K562 (cell line): ENCODE data around the gene SMG6. TPM values are rescaled to one million over a fixed set of nuclear protein-coding genes. Genes with fewer than 3 reads are reported as not detected.
"Not testable (repeated sequence)": the region's sequence is repeated elsewhere in the genome, so short reads cannot be mapped to it uniquely, and the experiment has no call there.

Experiments used
- ATAC-seq: fragments of 200-7000 bp; cut with Tn5 transposase; 3 replicates; pipeline ENCODE4 v1.9.1; 2020; ENCODE audit warnings: moderate library complexity
- BruUV-seq: library from RNA; stranded (reverse); fragments of 400-500 nt; replicated peaks from 2 replicates; lab custom pipeline; 2021; lab: Mats Ljungman, UMichigan
- CTCF ChIA-PET: fragments of 300-600 bp; formaldehyde crosslinking; extraction: SDS; loops from one replicate; lab custom pipeline; 2021; ENCODE audit warnings: low intra/inter-chr PET ratio; lab: Yijun Ruan, JAX
- POLR2A ChIA-PET: fragments of 300-600, 350-650 bp; sonication (Branson Sonifier 250); formaldehyde crosslinking; extraction: SDS; loops from one replicate; lab custom pipeline; 2021; ENCODE audit warnings: antibody characterized with exemption, inconsistent platforms; lab: Yijun Ruan, JAX
- DNase-seq, 4 experiments: peaks; one replicate each; pipeline versions ENCODE4 v3.0.0 to v3.0.0-alpha.2; 2011 to 2018; ENCODE audit warnings: low spot score in 3 of 4, mixed read lengths in 3 of 4; ENCODE audit errors: extremely low read depth in 1 of 4
- FAIRE-seq: peaks from 2 replicates; lab custom pipeline; 2011; peaks lifted over from hg19 to GRCh38; lab: Jason Lieb, UNC
- H2AFZ ChIP-seq: 2 replicates; pipeline ENCODE4 v1.6.0; 2011; ENCODE audit warnings: low read depth, low read length, control low read depth, inconsistent platforms
- H3K27ac ChIP-seq: fragments of 200-600 bp; 3 replicates; pipeline ENCODE4 v1.8.0; 2011; ENCODE audit warnings: low read depth, mild to moderate bottlenecking, control low read depth, inconsistent platforms, low read length, moderate library complexity, mixed read lengths; ENCODE audit errors: extremely low read depth
- H3K27me3 ChIP-seq, 2 experiments: fragments of 300-600 bp in 1 of 2; 2 replicates in 1 of 2; 3 replicates in 1 of 2; pipeline versions ENCODE4 v1.6.0 to v1.8.0; 2011; ENCODE audit warnings: inconsistent platforms in 2 of 2, low read length in 2 of 2, mild to moderate bottlenecking in 1 of 2, mixed read lengths in 1 of 2, moderate library complexity in 1 of 2; ENCODE audit not compliant: control insufficient read depth in 2 of 2, insufficient read depth in 2 of 2
- H3K36me3 ChIP-seq: fragments of 300-600 bp; 3 replicates; pipeline ENCODE4 v1.8.0; 2011; ENCODE audit warnings: mild to moderate bottlenecking, low read length, inconsistent platforms; ENCODE audit not compliant: control insufficient read depth, insufficient read depth
- H3K4me1 ChIP-seq, 2 experiments: fragments of 200-600 bp in 1 of 2; replicated peaks in 1 of 2; 2 replicates in 1 of 2; 3 replicates in 1 of 2; pipeline versions ENCODE4 v1.5.1 to v1.8.0; 2011; ENCODE audit warnings: inconsistent platforms in 2 of 2, low read length in 2 of 2, mild to moderate bottlenecking in 1 of 2, mixed read lengths in 1 of 2, moderate library complexity in 1 of 2; ENCODE audit not compliant: control insufficient read depth in 2 of 2, insufficient read depth in 2 of 2
- H3K4me2 ChIP-seq: 2 replicates; pipeline ENCODE4 v1.6.1; 2011; ENCODE audit warnings: low read length, control low read depth, inconsistent platforms, mixed read lengths; ENCODE audit not compliant: insufficient read depth
- H3K4me3 ChIP-seq: fragments of 200-600 bp; sonication (generic), shearing (Covaris generic); 2 replicates; pipeline ENCODE4 v1.5.1; 2016; ENCODE audit warnings: control low read depth, inconsistent platforms
- H3K79me2 ChIP-seq: fragments of 200-600 bp; 3 replicates; pipeline ENCODE4 v1.8.0; 2011; ENCODE audit warnings: low read length, inconsistent platforms; ENCODE audit not compliant: control insufficient read depth, insufficient read depth
- H3K9ac ChIP-seq, 2 experiments: 2 replicates each; pipeline versions ENCODE4 v1.6.0 to v1.6.1; 2011; ENCODE audit warnings: low read depth in 2 of 2, low read length in 2 of 2, control low read depth in 1 of 2, inconsistent platforms in 1 of 2, mild to moderate bottlenecking in 1 of 2, mixed read lengths in 1 of 2; ENCODE audit not compliant: insufficient read depth in 1 of 2
- H3K9me1 ChIP-seq: one replicate; pipeline ENCODE4 v1.6.0; 2011; ENCODE audit warnings: inconsistent platforms, mild to moderate bottlenecking, low read length, moderate library complexity; ENCODE audit not compliant: control insufficient read depth, insufficient read depth
- H3K9me3 ChIP-seq: replicated peaks from 2 replicates; pipeline ENCODE4 v1.5.1; 2011; ENCODE audit warnings: low read depth, low read length, inconsistent platforms; ENCODE audit not compliant: control insufficient read depth, insufficient read depth
- H4K20me1 ChIP-seq: replicated peaks from 2 replicates; pipeline ENCODE4 v1.6.1; 2011; ENCODE audit warnings: low read length, inconsistent platforms, mixed read lengths; ENCODE audit not compliant: control insufficient read depth, insufficient read depth
- NFRKB ChIP-seq: fragments of 450-650 bp; IDR thresholded peaks from 2 replicates; pipeline ENCODE4 v1.6.1; 2016; ENCODE audit warnings: low read depth
- TAF15 ChIP-seq: fragments of 200-400 bp; formaldehyde crosslinking; IDR thresholded peaks from 2 replicates; pipeline ENCODE4 v1.6.1; 2017; ENCODE audit warnings: mild to moderate bottlenecking, low read depth, low read length, moderate library complexity
- TAL1 ChIP-seq: fragments of 450-650 bp; IDR thresholded peaks from 2 replicates; pipeline ENCODE4 v1.6.1; 2016; ENCODE audit warnings: mild to moderate bottlenecking
- WGBS: fragments of 100-300 bp; shearing (Covaris generic); methylation state at CpG from one replicate; pipeline ENCODE4 v1.1.6; 2016; ENCODE audit warnings: low coverage, mixed read lengths; ENCODE audit not compliant: insufficient coverage; ENCODE audit errors: missing lambda C conversion rate; 5-methylcytosine and 5-hydroxymethylcytosine counted together
- in situ Hi-C: fragments of 300-500 bp; cut with MboI; formaldehyde crosslinking; loops from 4 replicates; pipeline ENCODE4 v1.15.0; 2018; ENCODE audit warnings: inconsistent platforms, mixed read lengths
- intact Hi-C: fragments of 100-400 bp; cut with micrococcal nuclease; formaldehyde crosslinking; loops from 2 replicates; pipeline ENCODE4 v1.14.2; 2022
- polyA plus RNA-seq, 8 experiments: library from polyadenylated mRNA; depleted of rRNA in 4 of 8; stranded (reverse) in 5 of 8; unstranded in 3 of 8; fragments of >200 nt; fragmentation: Nextera tagmentation in 2 of 8; fragmentation: Illumina TruSeq in 1 of 8; extraction: Ambion mirVana in 2 of 8; extraction: Trizol in 1 of 8; gene quantifications; 2 replicates each; pipeline versions ENCODE4 v1.2.1 to v1.2.3, GENCODE V29; 2011 to 2014; ENCODE audit warnings: inconsistent platforms in 1 of 8, missing spikeins in 1 of 8
- total RNA-seq, 7 experiments: library from RNA; depleted of rRNA in 6 of 7; stranded (reverse); fragments of >200 nt in 6 of 7; fragmentation: Illumina TruSeq in 2 of 7; extraction: Trizol in 2 of 7; gene quantifications; 2 replicates each; pipeline versions ENCODE4 v1.2.1 to v1.2.3, GENCODE V29; 2011 to 2021; ENCODE audit warnings: low replicate concordance in 1 of 7

The SMG6 gene
- total and polyA plus RNA-seq, 9 of the 15 experiments (the other 6 are each of a cell fraction or from before 2014, with no cell fraction given): 0.44 to 13.9 (median 6.0) TPM

DNA sequence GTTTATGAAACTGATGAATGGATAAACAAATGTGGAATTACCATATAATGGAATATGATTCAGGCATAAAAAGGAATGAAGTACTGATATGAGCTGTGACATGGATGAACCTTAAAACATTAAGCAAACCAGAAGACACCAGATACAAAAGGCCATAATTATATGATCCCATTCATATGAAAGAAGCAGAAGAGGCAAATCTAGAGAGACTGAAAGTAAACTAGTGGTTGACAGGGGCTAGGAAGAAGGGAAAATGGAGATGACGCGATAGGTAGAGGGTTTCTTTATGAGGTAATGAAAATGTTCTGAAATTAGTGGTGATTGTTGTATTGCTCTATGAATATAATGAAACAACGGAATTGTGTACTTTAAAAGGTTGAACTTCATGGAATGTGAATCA lies 160.3 kb downstream of the SMG6 start (continued):
- TF ChIP-seq TAL1 (no peak), TAF15 (no peak)
- TF ChIP-seq, all 486 proteins: peak for 0

DNA sequence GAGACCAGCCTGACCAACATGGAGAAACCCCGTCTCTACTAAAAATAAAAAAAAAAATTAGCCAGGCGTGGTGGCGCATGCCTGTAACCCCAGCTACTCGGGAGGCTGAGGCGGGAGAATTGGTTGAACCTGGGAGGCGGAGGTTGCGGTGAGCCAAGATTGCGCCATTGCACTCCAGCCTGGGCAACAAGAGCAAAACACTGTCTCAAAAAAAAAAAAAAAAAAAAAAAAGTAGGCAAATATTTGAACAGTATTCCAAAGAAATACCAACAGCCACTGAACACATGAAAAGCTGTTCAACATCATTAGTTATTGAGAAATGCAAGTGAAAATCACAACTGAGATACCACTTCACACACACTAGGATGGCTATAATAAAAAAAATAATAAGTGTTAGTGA lies 160.9 kb downstream of the SMG6 start:
- POLR2A ChIA-PET, ATAC-seq, H2AFZ ChIP-seq, H3K27ac ChIP-seq, H4K20me1 ChIP-seq, intact Hi-C loops, H3K27me3 ChIP-seq, H3K9me1 ChIP-seq, H3K36me3 ChIP-seq, H3K4me3 ChIP-seq, H3K9ac ChIP-seq, DNase-seq, in situ Hi-C loops, H3K4me2 ChIP-seq, H3K9me3 ChIP-seq, CTCF ChIA-PET, BruUV-seq, FAIRE-seq, H3K79me2 ChIP-seq: not testable (repeated sequence)
- peaks cover 0 to 15% of the 10 kb centered on the region in 2 experiments; a peak in 3 of 5 replicates for H3K4me1 ChIP-seq
- WGBS: 88% methylated on average over 1 of the region's 8 CpGs

DNA sequence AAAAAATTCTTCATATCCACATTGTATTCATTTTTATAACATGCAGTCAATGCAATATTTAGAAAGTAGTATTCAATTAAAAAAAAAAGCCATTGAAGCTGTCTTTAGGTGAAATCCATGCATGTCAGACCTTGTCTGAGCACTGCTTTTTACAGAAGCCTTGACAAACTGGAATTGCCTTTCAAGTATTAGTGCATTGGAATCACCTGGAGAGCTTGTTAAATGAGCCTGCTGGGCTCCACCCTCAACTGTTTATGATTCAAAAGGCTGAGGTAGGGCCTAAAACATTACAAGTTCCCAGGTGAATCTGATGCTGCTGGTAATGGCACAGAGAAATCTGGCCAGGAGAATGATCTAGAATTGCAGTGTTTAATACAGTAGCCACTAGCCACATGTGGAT lies 162.9 kb downstream of the SMG6 start:
- Histone ChIP-seq H4K20me1 (no peaks in the 10 kb centered on the region), H3K4me1 (peaks cover 9 to 21% of the 10 kb centered on the region in 2 experiments; a peak in 3 of 5 replicates), H3K27me3 (no peaks in the 10 kb centered on the region), H3K9me3 (no peaks in the 10 kb centered on the region), H3K4me2 (no peak overlapping the region), H2AFZ (no peak overlapping the region), H3K27ac (no peak overlapping the region), H3K79me2 (no peaks in the 10 kb centered on the region), H3K9ac (no peak overlapping the region), H3K9me1 (peaks cover 5% of the 10 kb centered on the region), H3K4me3 (no peak overlapping the region), H3K36me3 (0 out of 3 replicates have a peak, but pooled peaks cover 3% of the 10 kb centered on the region)
- ATAC-seq (no peak), DNase-seq (no peak), FAIRE-seq (no peak)
- TF ChIP-seq NFRKB: no peak
- BruUV-seq: no TSS peak
- POLR2A ChIA-PET: interaction anchor here (0.6 to 2.7 kb wide), 2 partner anchors 8 to 262 kb away, joined by 3 to 6 read pairs; no protein-coding TSS in a partner anchor
- intact Hi-C loops (no loop called here), in situ Hi-C loops (no loop called here)
- CTCF ChIA-PET: no interaction called here
